GM18498 (cell line): ENCODE measurements around the gene DMC1.

Experiments
- ATAC-seq: cut with Tn5 transposase; IDR thresholded peaks from one replicate; pipeline ENCODE4 v1.9.1; 2021; ENCODE audit warnings: mild to moderate bottlenecking, moderate library complexity; ENCODE audit not compliant: unreplicated experiment

DMC1 gene

DNA sequence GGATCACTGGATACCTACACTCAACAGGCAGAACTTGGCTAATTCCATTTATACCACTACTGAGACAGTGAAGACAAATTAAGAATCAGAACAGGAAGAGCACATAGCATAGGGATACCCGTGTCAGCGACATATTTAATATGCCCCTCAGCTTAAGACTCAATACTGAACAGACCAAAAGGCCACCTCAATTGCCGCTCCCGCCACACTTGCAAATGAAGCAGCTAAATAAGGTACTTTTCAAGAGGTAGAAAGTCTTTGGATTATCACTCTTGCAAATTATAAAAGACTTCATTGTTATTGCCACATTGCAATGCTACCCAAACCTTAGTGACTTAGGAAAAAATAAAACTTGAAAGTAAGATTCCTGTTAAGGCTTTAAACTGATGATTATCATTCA lies 67.0 kb downstream of the DMC1 start:
- ATAC-seq, result no peak

DNA sequence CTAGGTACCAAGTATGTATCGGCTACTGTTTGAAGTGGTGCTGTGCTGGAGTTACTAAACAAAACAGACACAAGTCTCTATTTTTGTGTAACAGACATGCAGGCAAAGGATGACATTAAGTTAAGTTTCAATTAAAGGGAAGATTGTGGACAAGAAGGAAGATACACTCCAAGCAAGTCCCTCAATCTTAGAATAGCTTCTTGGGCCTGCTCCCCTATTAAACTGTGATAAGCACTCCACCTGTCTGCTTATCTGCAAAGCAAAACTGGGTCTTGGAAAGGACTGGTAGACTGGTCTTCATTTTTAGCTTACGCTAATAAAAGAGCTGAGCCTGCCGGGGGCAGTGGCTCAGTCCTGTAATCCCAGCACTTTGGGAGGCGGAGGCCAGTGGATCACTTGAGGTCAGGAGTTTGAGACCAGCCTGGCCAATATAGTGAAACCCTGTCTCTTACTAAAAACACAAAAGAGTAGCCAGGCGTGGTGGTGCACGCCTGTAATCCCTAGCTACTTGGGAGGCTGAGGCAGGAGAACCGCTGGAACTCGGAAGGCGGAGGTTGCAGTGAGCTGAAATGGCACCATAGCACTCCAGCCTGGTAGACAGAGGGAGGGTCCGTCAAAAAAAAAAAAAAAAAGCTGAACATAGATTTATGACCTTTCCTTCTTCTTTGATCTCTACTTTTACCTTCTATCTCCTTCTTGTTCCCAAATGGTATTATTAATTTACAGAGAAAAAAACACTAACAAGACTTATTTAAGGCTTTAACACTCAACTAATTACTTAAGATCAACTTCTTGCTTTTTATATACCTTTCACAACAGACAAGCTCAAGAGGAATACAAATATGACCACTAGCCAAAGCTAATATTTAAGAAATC lies 67.9 kb downstream of the DMC1 start:
- ATAC-seq, result no peak

DNA sequence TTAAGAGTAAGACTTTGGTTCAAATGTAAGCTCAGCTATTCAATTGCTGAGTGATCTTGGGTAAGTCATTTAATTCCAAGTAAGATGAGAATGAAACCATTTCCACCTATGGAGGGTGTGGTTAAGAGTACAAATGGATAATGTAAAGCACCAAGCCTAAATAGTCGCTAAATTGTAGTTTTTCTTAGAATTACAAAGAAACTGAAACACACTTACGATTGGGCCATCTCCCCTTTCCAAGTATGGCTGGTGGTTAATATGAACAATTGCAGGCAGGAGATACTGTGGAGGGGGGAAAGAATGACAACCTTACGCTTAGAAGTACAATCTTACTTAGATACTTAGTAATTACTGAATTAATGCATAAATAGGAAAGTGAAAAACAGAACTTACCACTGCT lies 72.1 kb downstream of the DMC1 start:
- ATAC-seq, result no peak

DNA sequence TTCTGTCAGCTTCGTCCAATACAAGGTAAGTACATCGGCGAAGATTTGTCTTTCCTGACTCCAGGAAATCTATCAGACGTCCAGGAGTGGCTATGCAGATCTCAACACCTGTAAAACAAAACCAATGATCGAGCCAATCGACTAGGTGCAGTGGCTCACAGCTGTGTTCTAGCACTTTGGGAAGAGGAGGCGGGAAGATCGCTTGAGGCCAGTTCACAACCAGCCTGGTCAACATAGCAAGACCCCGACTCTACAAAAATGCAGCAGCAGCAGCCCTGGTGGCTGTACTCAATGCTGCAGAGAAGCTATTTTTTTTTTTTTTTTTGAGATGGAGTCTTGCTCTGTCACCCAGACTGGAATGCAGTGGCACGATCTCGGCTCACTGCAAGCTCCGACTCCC lies 75.0 kb downstream of the DMC1 start:
- no peak for ATAC-seq

DNA sequence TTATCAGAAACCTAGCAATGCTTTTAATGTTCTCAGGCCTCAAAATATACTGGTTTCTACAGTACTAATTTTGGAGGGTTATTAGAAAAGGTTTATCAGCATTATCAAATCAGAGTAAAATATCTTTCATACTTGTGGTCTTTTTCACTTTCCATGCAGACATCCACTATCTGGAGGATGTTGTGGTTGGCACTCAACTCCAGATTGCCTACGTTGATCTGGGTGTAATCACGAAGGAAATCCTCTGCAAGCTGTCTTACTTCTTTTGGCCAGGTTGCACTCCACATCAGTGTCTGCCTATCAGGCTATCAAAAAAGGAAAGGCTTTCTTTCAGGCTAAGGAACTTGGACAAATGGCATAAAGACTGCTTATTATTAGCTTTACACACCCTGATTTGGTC lies 75.5 kb downstream of the DMC1 start:
- no peak for ATAC-seq

DNA sequence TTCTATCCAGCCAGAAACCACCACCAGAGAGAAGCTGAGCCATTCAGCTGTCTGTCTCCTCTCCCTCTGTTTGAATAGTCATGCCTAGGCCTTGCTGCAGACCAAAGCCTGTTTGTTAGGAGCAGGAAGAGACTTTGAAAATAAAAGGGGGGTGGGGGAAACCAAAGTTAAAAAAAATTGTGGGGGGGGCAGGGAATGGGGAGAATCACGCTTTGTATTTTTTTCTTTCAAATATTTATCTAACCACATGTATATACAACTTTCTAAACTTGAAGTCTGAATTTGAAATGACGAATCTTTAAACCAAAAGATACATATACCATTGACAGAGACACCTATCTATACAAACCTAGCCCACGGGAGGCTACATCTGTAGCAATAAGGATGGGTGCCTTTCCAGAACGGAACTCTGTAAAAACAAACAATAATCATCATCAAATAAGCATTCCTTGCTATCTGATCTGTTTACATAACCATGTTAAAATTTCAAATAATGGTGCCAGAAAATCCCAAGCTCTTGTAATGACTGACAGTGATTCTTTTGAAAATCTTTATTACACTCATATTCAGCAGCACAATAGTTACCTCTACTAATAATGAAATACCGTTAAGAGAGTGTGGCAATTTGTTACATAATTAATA lies 78.2 kb downstream of the DMC1 start:
- ATAC-seq, result no peak

DNA sequence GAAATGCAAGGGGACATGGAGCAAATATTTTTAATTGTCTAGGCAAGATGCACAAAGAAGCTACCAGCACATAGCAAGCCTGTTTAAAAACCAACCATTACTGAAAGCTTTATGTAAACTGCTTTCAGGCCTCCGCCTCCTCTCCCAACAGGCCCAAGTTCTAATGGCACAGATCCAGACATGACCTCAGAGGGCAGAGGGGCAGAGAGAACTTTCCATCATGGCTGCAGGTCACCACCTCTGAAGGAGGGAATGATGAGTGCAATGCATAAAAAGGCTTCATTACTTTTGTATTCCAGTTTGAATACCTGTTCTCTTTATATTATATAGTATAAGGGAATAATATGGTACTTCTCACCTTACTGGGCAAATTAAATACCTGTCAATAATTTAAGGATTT lies 79.1 kb downstream of the DMC1 start:
- no peak for ATAC-seq

DNA sequence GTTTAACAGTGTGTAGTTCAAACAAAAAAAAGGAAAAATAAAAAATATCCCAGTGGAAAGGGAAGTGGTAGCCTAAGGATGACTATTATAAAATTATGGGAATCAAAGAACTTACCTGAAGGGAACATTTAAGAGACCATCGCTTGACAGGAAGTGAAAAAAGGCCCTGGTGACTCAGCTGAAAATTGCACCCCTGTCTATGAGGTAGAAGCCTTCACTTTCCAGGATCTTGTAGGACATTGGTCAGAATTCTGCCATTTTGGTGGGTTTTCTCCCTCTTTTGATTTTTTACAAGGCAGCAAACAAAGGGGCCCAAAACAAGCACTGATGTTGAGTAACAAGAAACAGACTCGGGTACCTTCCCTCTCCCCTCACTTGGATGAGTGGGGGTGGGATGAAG lies 79.5 kb downstream of the DMC1 start:
- ATAC-seq, result no peak

DNA sequence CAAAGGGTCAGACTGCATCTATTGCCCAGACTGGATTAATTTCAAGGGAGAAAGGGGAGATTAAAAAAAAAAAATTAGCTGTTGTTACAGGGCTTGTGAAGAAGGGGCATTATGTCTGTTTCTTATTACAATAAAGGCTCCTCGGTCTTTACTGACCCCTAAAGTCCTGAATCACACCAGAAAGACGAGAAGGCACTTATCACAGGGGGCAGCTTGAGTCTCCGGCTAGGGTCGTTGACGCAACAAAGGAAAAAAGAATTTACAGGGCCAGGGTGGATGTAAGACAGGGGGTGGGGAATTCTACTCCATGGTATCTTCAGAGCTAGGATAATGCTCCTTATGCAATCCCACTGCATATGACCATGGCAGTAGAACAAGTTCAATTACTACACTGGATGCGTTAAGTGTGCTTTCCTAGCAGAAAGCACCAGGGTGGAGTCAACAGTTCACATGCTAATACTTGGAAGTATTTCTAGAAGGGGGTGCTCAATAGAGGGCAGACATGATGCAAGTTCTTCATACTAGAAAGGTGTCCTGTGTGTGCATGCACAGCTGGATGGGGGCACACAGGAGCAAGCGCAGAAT lies 80.3 kb downstream of the DMC1 start:
- no peak for ATAC-seq

DNA sequence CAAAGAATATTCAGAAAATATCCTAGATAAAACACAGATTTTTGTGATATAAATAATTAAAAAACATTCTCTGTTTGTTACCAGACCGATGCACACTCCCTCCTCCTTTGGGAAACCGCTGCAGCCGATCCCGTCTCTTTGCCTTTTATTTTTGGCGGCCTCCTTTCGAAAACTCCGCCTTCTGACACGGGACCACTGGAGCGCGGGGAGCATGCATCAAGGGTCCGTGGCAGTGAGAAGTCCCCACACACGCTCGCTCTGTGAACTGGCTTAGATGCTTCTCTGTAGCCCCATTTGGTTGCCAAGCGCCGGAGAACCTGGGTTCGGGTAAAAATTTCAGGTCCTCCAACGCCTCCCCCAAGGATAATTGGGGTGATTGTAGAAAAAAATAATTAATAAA lies 80.8 kb downstream of the DMC1 start:
- ATAC-seq, result no peak

DNA sequence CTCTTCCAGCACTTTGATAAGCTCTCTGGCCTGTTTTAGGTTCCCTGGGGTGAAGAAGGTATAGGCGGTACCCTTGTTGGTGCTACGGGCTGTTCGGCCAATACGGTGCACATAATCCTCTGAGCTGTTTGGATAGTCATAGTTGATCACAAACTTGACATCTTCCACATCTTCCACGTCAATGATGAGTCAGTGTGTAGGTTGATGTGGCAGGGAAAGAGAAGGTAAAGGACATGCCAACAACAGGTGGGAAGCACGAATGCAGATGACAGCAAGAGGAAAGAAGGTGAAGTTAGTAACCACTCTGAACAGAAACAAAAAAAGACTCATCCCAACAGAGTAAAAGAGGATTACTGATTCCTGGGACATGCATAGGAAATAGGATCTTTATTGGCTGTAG lies 82.0 kb downstream of the DMC1 start:
- no peak for ATAC-seq

DNA sequence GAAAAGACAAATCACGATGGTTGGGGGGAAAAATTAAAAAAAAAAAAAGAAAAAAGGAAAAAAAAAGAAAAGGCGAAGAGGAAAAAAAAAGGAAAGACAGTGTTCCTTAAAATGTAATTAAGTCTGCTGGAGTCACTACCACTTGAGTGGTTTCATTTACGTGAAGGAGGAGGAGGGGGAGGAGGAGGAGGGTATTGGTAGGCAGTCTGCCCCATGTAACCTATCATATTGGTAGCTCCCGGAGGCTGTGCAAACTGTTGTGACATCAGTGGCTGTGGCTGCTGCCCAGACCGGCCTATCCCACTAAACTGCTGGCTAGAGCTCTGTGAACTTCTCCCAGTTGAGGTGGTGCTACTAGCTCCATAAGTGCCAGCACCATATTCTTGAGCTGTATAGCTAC lies 84.2 kb downstream of the DMC1 start:
- no peak for ATAC-seq

DNA sequence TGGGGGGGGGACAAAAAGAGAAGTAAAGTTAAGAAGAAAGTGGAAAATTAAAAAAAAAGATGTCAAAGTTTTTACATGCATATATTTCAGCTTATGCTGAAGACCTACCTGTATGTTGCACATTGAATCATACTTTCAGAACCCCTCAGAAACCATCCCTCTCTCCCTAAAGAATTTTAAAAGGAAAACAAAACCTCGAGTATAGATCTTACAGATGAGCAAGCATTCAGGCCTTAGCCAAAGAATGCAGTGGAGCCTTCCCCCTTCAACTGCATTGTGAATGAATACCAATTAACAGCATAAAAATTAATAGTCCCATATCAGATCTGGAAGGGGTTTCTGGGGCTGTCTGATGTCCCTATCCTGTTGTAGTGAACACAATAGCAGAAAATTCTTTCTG lies 85.7 kb downstream of the DMC1 start:
- ATAC-seq, result no peak

DNA sequence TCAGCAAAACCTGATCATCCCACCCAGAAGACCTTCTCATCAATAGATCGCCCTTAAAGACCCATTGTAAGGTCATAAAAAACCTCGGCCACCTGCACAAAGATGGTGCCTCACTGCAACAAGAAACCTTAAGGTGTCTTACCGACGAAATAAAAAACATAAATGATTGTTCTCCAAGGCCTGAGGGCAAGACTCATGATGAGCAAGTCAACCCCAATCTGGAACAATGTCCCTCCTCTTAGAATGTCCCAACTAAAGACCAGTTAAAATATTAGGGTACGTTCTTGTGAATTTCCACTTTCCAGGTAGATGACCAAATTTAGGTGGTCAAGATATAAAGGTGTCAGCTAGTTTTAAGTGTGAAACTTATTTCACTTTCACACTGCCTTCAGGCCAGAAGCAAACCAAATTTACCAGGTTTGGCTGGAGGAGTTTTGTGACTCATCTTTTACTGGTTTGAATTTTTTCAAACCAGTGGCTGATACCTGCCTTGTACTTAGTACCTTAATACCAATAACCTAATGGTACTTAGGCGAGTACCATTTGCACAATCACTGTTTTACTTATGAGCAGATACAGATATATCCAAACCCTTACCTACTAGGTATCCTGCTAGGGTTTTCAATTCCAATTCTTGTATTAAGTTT lies 87.2 kb downstream of the DMC1 start:
- no peak for ATAC-seq

DNA sequence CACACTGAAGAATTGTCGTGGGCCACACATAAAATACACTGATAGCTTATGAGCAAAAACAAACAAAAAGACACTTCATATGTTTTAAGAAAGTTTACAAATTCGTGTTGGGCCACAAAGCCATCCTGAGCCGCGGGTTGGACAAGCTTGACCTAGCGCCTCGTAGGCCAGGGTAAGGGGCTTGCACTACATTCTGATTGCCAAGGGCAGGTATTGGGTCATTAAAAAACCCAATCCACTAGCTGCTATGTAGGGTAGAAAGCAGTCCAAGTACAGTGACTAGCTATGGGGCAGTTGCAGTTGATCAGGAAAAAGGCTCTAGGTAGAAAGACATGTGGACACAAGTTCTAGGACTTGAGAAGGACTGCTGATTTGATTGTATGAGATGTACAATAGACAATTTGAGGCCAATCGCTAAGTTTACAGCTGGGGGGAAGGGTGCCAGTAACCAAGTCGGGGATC lies 88.1 kb downstream of the DMC1 start:
- no peak for ATAC-seq

DNA sequence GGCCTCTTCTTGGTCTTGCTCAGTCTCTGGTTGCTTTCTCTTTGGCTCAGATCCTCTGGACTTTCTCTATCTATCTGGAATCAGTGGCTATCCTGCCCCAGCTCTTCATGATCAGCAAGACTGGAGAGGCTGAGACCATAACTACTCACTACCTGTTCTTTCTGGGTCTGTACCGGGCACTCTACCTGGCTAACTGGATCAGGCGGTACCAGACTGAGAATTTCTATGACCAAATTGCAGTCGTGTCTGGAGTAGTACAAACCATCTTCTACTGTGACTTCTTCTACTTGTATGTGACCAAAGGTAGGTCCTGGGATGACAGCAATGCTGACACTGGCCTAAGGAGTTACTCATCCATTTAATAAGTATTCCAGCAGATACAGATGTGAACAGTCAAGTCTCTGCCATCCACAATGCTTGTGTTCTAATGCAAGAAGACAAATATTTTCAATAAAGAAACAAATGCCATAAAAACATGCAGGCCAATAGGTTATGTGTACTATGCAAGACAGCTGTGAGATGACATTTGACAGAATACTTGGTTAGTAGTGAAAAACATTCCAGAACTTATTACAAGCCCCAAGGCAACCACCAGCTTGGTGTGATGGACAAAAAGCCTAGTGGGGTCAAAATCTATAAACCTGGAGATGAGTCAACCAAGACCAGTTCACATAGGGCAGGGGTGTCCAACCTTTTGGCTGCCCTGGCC lies 88.7 kb downstream of the DMC1 start:
- no peak for ATAC-seq

DNA sequence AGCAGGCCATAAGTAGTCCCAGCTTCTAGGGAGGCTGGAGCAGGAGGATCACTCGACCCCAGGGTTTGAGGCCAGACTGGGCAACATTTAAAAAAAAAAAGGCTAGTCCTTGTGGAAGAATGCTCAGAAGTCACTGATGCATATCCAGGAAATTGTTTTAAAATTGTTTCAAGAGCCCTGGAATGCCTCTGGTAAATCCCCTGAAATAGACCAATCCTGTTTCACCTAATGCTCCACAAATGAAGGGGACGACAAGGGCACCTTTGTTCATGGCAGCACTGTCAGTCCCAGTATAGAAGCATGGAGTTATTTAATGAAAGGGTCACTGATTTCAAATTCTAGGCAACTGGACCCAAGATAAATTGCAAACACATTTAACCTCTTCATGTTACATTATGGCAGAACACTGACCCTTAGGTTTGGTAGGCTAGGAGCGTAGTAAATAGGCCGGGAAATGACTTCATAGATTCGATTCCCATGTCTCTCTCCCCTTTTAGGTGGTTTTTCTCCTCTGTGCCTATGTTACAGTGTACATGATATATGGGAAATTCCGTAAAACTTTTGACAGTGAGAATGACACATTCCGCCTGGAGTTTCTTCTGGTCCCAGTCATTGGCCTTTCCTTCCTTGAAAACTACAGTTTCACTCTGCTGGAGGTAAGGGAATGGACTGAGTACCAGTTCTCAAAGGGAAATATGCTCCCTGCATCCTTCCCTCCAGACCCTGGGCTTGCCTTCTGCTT lies 90.7 kb downstream of the DMC1 start:
- ATAC-seq, result no peak

DNA sequence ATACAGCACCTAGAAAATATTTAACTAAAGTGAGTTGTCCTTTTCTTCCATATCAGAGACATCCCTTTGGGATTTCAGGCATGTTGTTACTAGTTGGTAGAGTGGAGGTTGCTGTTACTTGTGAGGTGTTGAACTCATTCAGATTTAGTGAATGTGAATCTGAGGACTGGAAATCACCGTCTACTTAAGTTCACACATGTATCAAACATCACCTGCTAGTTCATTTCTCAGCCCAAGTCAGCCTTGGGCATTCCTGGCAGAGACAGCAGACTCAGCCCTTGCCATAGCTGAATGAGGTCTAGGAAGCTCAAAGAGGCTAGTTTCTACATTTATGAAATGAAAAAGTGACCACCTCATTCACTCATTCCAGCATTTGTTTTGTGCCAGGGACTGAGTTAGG lies 92.4 kb downstream of the DMC1 start:
- ATAC-seq, result no peak

DNA sequence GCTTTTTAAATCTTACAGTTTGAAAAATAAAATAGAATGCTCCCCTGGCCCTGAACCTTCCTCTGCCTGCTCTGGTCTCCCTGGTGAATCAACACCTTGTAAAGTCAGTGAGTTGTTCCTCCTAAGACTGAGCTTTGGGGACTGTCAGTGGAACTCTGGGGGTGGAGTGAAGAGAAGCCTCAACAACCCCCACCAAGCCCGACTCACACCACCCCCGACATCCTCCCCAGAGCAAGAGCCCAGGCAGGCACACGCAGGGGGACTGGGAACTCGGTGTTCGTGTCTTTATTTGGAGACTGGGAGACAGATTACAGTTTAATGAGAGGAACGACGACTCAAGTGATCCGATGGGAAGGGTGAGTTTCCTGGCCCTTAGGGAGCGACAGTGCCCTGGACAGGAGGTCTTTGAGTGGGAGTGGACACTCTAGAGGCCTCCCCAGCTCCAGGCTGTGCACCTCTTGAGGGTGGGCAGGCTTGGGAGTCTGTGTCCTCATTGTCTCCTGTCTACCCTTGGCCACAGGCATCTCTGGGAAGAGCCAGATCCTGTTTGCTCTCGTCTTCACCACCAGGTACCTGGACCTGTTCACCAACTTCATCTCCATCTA lies 95.9 kb downstream of the DMC1 start:
- ATAC-seq, result no peak

DNA sequence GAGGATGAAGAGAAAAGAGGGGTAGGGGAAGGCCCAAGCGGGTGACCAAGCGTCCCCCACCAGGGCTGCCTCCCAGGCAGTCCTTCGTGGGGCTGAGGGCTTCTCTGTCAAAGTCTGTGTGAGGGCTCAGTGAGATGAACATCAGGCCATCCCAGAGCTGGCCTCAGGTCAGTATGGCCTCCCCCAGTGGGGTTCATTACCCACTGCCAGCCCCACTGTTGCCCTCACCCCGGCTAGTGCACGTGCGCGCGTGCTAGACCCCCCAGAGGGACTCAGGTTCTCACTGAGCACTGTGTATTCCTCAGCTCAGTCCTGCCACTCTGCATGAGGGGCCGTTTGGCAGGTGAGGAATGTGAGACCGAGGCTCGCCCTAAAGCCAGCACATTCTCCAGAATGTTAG lies 98.7 kb downstream of the DMC1 start:
- no peak for ATAC-seq
